GM19193 (cell line): ENCODE data around the gene ASB11.
A peak's percentile ranks its signal among the peaks of the same experiment; 100 is the strongest.

Experiments used
- POLR2A ChIP-seq: IDR thresholded peaks from 4 replicates; pipeline ENCODE4 v1.6.1; 2011; ENCODE audit not compliant: insufficient read depth, insufficient read length; ENCODE audit errors: extremely low read depth

Gene ASB11

GRCh38 chrX:15315509-15315908 is at the start of gene ASB11:
TSS of gene ASB11 (minus strand) at chrX:15315640. CDS start at chrX:15315605, 35 bp downstream.
- TF ChIP-seq POLR2A, result no peak

- no peak for TF ChIP-seq POLR2A
Observed at GRCh38 chrX:15359701-15360100, 44.3 kb upstream of the ASB11 start.

GRCh38 chrX:15358533-15358932 is 43.1 kb upstream of the ASB11 start:
- no peak for TF ChIP-seq POLR2A

- no peak for TF ChIP-seq POLR2A
Observed at GRCh38 chrX:15356444-15356843, 41.0 kb upstream of the ASB11 start.

GRCh38 chrX:15350329-15350996 is 35.0 kb upstream of the ASB11 start:
- no peak for TF ChIP-seq POLR2A

GRCh38 chrX:15349046-15349445 is 33.6 kb upstream of the ASB11 start:
- no peak for TF ChIP-seq POLR2A

GRCh38 chrX:15345976-15346375 is 30.5 kb upstream of the ASB11 start:
- TF ChIP-seq POLR2A, result no peak

- no peak for TF ChIP-seq POLR2A
Observed at GRCh38 chrX:15344106-15344505, 28.7 kb upstream of the ASB11 start.

- TF ChIP-seq POLR2A, result no peak
Observed at GRCh38 chrX:15343075-15343476, 27.6 kb upstream of the ASB11 start.

- TF ChIP-seq POLR2A, result no peak
Observed at GRCh38 chrX:15340867-15341266, 25.4 kb upstream of the ASB11 start.

- TF ChIP-seq POLR2A, result no peak
Observed at GRCh38 chrX:15336023-15336413, 20.6 kb upstream of the ASB11 start.

GRCh38 chrX:15335135-15336022 is 19.9 kb upstream of the ASB11 start, which contains the start of gene PIGA:
TSS of gene PIGA (minus strand) at chrX:15335523. CDS start at chrX:15331930, 3,593 bp downstream.
- peak; percentile 64 for TF ChIP-seq POLR2A

- no peak for TF ChIP-seq POLR2A
Observed at GRCh38 chrX:15334561-15334960, 19.1 kb upstream of the ASB11 start.

- no peak for TF ChIP-seq POLR2A
Observed at GRCh38 chrX:15328821-15329220, 13.4 kb upstream of the ASB11 start.

- no peak for TF ChIP-seq POLR2A
Observed at GRCh38 chrX:15328131-15328530, 12.7 kb upstream of the ASB11 start.

- TF ChIP-seq POLR2A, result no peak
Observed at GRCh38 chrX:15322472-15322871, 7.0 kb upstream of the ASB11 start.
